Activated T-helper 1 cell treated with anti-CD3 and anti-CD28 coated beads, Interleukin-2, amount 50 U/mL, for 16 hours (primary cell): ENCODE data around the gene NF2.

ENCODE experiments used
- DNase-seq, 2 donors: peaks; one replicate each; pipeline ENCODE4 v3.0.0-alpha.2; 2020; ENCODE audit warnings: low read depth in 1 of 2, low spot score in 1 of 2

Gene NF2

GRCh38 chr22:29630987-29631386 lies 27.6 kb downstream of the NF2 start:
- no peak for DNase-seq

GRCh38 chr22:29631725-29632124 lies 28.3 kb downstream of the NF2 start:
- no peak for DNase-seq

GRCh38 chr22:29632672-29633071 lies 29.2 kb downstream of the NF2 start:
- no peak for DNase-seq

GRCh38 chr22:29633514-29634312 lies 30.3 kb downstream of the NF2 start:
- no peak for DNase-seq

- DNase-seq = no peak
These were observed 31.4 kb downstream of the NF2 start for GRCh38 chr22:29634847-29635246.

- DNase-seq = no peak
These were observed 32.4 kb downstream of the NF2 start for GRCh38 chr22:29635734-29636357.

- no peak for DNase-seq
These were observed 33.3 kb downstream of the NF2 start for GRCh38 chr22:29636751-29637150.

GRCh38 chr22:29637181-29637580 lies 33.7 kb downstream of the NF2 start:
- no peak for DNase-seq

- DNase-seq = no peak
These were observed 35.2 kb downstream of the NF2 start for GRCh38 chr22:29638678-29639077.

GRCh38 chr22:29639096-29639495 lies 35.7 kb downstream of the NF2 start:
- DNase-seq = no peak

- DNase-seq = no peak
These were observed 37.7 kb downstream of the NF2 start for GRCh38 chr22:29641042-29641699.

- no peak for DNase-seq
These were observed 38.4 kb downstream of the NF2 start for GRCh38 chr22:29641700-29642330.

- no peak for DNase-seq
These were observed 39.3 kb downstream of the NF2 start for GRCh38 chr22:29642694-29643093.

GRCh38 chr22:29647954-29648737 lies 44.7 kb downstream of the NF2 start:
- DNase-seq = no peak

GRCh38 chr22:29650370-29650769 lies 46.9 kb downstream of the NF2 start:
- DNase-seq = no peak

- no peak for DNase-seq
These were observed 48.2 kb downstream of the NF2 start for GRCh38 chr22:29651652-29652051.

- DNase-seq = no peak
These were observed 51.0 kb downstream of the NF2 start for GRCh38 chr22:29654420-29654819.

- no peak for DNase-seq
These were observed 51.4 kb downstream of the NF2 start for GRCh38 chr22:29654882-29655281.

GRCh38 chr22:29658176-29658575 lies 54.7 kb downstream of the NF2 start:
- DNase-seq = no peak

GRCh38 chr22:29660021-29660420 lies 56.6 kb downstream of the NF2 start:
- DNase-seq = no peak

GRCh38 chr22:29661336-29661735 lies 57.9 kb downstream of the NF2 start:
- no peak for DNase-seq
